ENCODE results near the gene R3HDM2. TPM values are rescaled to one million over a fixed set of nuclear protein-coding genes. Genes with fewer than 3 reads are reported as not detected.

Gene R3HDM2
- total and polyA plus RNA-seq, 12 donors = 21.9 to 91.9 (median 43.2) TPM

DNA sequence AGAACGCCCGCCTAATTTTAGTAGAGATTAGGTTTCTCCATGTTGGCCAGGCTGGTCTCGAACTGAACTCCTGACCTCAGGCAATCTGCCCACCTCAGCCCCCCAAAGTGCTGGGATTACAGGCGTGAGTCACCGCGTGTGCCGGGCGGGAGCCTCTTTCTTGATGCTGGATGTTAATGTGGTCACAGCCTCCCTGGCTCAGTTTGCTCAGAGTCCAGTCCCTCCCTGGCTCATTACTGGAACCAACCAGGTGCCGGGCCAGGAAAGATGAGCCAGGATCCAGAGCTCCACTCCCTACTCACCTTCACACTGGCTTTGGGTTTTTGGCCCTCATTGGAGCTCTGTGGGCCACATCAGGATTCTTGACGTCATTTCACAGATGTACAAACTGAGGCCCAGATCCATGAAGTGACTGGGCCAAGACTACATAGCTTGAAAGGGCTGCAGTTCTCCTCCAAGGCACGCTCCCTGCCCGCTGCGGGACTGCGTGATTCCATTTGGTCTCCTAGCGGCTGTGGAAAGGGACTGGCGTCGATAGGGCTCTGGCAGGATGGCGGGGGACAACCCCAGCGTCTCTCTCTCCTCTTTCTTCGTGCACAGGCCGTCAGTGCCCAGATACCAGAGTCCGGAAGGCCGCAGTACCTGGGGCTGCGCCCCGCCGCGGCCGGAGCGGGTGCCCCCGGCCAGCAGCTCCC, 206.4 kb downstream of the R3HDM2 start:
- Histone ChIP-seq H3K9me3 (replicated peaks in 1 of 3) (no peaks in the 10 kb centered on the region), H3K4me3 (no peak overlapping the region), H3K4me1 (replicated peaks in 1 of 2) (no peaks in the 10 kb centered on the region), H3K27ac (no peak overlapping the region), H3K36me3 (replicated peaks in 1 of 2) (no peaks in the 10 kb centered on the region), H3K27me3 (peaks cover 75% of the 10 kb centered on the region)
- TF ChIP-seq, protein P1, sequence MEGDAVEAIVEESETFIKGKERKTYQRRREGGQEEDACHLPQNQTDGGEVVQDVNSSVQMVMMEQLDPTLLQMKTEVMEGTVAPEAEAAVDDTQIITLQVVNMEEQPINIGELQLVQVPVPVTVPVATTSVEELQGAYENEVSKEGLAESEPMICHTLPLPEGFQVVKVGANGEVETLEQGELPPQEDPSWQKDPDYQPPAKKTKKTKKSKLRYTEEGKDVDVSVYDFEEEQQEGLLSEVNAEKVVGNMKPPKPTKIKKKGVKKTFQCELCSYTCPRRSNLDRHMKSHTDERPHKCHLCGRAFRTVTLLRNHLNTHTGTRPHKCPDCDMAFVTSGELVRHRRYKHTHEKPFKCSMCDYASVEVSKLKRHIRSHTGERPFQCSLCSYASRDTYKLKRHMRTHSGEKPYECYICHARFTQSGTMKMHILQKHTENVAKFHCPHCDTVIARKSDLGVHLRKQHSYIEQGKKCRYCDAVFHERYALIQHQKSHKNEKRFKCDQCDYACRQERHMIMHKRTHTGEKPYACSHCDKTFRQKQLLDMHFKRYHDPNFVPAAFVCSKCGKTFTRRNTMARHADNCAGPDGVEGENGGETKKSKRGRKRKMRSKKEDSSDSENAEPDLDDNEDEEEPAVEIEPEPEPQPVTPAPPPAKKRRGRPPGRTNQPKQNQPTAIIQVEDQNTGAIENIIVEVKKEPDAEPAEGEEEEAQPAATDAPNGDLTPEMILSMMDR (IDR thresholded peaks at IDR 0.05) = no peak
- no peak for TF ChIP-seq POLR2A (IDR thresholded peaks at IDR 0.05)
- intact Hi-C loops (cut with DNase I) = no loop called here
- no peak for DNase-seq
- 44 to 72% (median 57%) methylated on average over 13 to 30 of the region's 30 CpGs for WGBS, 4 donors

DNA sequence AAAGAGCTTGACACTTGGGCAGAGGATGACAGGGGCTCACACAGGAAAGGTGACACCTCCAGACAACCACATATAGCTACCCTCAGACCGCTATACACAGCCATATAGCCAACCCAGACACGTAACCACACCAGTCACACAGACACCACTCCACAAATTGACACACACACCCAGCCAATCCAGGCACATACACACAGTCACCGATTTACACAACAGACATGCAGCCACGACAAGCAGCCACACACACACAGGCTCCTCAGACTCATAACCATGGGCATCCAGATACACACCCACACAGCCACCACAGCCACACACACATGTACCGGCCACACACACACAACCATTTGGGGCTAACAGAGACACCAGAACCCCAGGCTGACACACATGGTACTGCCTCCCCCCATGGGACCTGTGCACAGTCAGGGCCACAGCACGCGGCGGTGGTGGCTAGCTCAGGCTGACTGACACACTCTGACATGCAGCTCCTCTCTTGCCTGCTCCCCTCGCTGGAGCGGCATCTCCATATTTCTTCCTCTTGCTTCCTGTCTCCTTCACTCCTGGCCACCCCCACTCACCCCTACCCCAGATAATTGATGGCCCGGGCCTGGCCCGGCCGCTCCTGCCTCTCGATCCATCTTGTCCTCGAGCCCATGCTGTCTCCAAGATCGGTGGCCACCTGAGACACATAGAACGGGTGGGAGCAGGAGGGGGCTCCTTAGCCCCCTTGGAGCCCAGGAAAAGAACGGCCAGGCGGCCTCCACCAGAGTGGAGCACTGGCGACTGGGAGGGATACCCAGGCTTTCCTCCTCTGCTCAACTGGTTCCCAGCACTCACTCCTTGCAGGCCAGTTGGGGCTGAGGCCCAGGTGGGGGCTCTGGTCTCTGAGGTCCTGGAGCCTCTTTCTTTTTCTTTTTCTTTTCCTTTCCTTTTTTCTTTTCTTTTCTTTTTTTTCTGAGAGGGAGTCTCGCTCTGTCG, 207.4 kb downstream of the R3HDM2 start:
- intact Hi-C loops (cut with DNase I) = no loop called here
- DNase-seq = no peak
- Histone ChIP-seq H3K4me3 (no peak overlapping the region), H3K9me3 (replicated peaks in 1 of 3) (no peaks in the 10 kb centered on the region), H3K36me3 (replicated peaks in 1 of 2) (no peaks in the 10 kb centered on the region), H3K27me3 (peaks cover 80% of the 10 kb centered on the region), H3K27ac (no peak overlapping the region), H3K4me1 (replicated peaks in 1 of 2) (no peaks in the 10 kb centered on the region)
- WGBS, 4 donors = 56 to 76% (median 65%) methylated on average over 16 to 22 of the region's 22 CpGs
- TF ChIP-seq POLR2A (IDR thresholded peaks at IDR 0.05) = no peak
- TF ChIP-seq, protein P1 (IDR thresholded peaks at IDR 0.05) = no peak

DNA sequence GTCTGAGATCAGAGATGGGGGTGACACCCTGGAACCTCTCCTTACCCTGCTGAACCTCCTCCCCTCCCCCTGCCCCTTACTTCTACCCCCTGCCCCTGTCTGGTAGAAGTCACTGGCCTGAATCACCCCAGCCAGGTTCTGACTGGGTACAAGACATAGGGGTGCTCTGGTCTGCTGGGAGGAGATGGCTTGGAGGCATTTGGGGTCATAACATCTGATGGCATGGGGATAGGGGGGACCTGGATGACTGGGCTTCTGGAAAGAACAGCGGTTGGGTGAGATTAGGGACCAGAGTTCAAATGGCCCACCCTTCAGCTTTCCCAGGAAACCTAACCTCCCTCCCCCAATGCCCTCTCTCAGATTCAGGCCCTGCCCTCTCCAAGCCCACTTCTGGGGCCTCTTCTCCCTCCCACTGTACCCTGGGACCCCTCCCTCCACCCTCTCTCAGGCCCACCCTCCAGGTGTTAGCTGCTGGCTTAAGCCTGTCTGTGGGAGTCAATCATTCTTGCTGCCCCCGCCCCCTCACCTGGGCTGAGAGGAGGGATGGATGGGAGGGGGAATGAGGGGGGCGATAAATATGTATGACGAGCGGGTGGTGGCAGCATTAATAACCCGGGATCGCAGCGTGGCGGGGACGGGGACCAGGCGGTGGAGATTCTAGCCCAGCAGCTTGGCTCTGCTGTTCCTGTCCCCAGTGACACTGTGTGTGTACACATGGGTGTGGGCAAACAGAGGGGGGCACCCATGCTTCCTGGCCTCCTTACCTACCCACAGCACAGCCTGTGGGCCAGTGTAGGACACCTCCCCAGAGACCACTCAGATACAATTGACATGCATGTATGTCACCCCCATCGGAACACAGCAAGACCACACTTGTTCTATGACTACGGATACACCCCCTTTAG, 208.3 kb downstream of the R3HDM2 start:
- H3K4me3 ChIP-seq = no peak overlapping the region
- no peak for TF ChIP-seq POLR2A (IDR thresholded peaks at IDR 0.05)
- TF ChIP-seq, protein P1 (IDR thresholded peaks at IDR 0.05) = no peak
- 51 to 63% (median 54%) methylated on average over 4 to 13 of the region's 13 CpGs for WGBS, 4 donors
- no peak for DNase-seq
- H3K36me3 ChIP-seq (replicated peaks in 1 of 2) = no peaks in the 10 kb centered on the region
- peaks cover 0 to 1% of the 10 kb centered on the region in 2 donors for H3K4me1 ChIP-seq (replicated peaks in 1 of 2)
- peaks cover 86% of the 10 kb centered on the region for H3K27me3 ChIP-seq
- intact Hi-C loops (cut with DNase I) = no loop called here
- no peaks in the 10 kb centered on the region for H3K9me3 ChIP-seq (replicated peaks in 1 of 3)
- H3K27ac ChIP-seq = no peak overlapping the region

Data from adrenal gland (tissue), 12 donors.